Measurements from ENCODE around the gene RMI2.

GRCh38 chr16:11331967-11332366 is 13.3 kb upstream of the RMI2 start:
- TF ChIP-seq CTCF (tag by site-specific recombination; IDR thresholded peaks at IDR 0.05) (no peak), ZNF280D (tag by site-specific recombination; IDR thresholded peaks at IDR 0.05) (no peak), ZNF341 (tag by site-specific recombination; IDR thresholded peaks at IDR 0.05; ENCODE audit: low read depth) (no peak), ZNF704 (tag by site-specific recombination; IDR thresholded peaks at IDR 0.05) (no peak), TRIM28 (IDR thresholded peaks at IDR 0.05; ENCODE audit: borderline replicate concordance, low read length) (no peak), ZNF521 (tag by site-specific recombination; IDR thresholded peaks at IDR 0.05) (no peak), AEBP2 (tag by site-specific recombination; IDR thresholded peaks at IDR 0.05; ENCODE audit: borderline replicate concordance) (no peak)
